ENCODE results near the gene ANKEF1.
"Not testable (repeated sequence)": the region's sequence is repeated elsewhere in the genome, so short reads cannot be mapped to it uniquely, and the experiment has no call there.

The ANKEF1 gene

GRCh38 chr20:10033905-10034650, 709 bp upstream of the ANKEF1 start:
- no peak for DNase-seq

- DNase-seq = not testable (repeated sequence)
These were observed 1.5 kb downstream of the ANKEF1 start for GRCh38 chr20:10036321-10036720.

- DNase-seq = no peak
These were observed 5.5 kb downstream of the ANKEF1 start for GRCh38 chr20:10040070-10040975.

- no peak for DNase-seq
These were observed 7.3 kb downstream of the ANKEF1 start for GRCh38 chr20:10042086-10042485.

GRCh38 chr20:10047427-10047826, 12.6 kb downstream of the ANKEF1 start:
- no peak for DNase-seq

- DNase-seq = no peak
These were observed 16.4 kb downstream of the ANKEF1 start for GRCh38 chr20:10051185-10051584.

- DNase-seq = no peak
These were observed 24.2 kb downstream of the ANKEF1 start for GRCh38 chr20:10059006-10059405.

GRCh38 chr20:10060226-10060625, 25.4 kb downstream of the ANKEF1 start:
- no peak for DNase-seq

- DNase-seq = no peak
These were observed 26.9 kb downstream of the ANKEF1 start for GRCh38 chr20:10061641-10062040.

GRCh38 chr20:10063482-10063881, 28.7 kb downstream of the ANKEF1 start:
- no peak for DNase-seq

- no peak for DNase-seq
These were observed 29.8 kb downstream of the ANKEF1 start for GRCh38 chr20:10064611-10065010.

- DNase-seq = no peak
These were observed 30.5 kb downstream of the ANKEF1 start for GRCh38 chr20:10065154-10065833.

GRCh38 chr20:10067321-10067720, 32.5 kb downstream of the ANKEF1 start:
- DNase-seq = no peak

GRCh38 chr20:10074513-10074912, 39.7 kb downstream of the ANKEF1 start:
- no peak for DNase-seq

- no peak for DNase-seq
These were observed 40.8 kb downstream of the ANKEF1 start for GRCh38 chr20:10075606-10076005.

GRCh38 chr20:10076126-10077080, 41.6 kb downstream of the ANKEF1 start:
- DNase-seq = no peak

- DNase-seq = no peak
These were observed 42.3 kb downstream of the ANKEF1 start for GRCh38 chr20:10077081-10077471.

- no peak for DNase-seq
These were observed 43.1 kb downstream of the ANKEF1 start for GRCh38 chr20:10077886-10078285.

GRCh38 chr20:10078403-10078802, 43.6 kb downstream of the ANKEF1 start:
- DNase-seq = no peak

- DNase-seq = no peak
These were observed 45.2 kb downstream of the ANKEF1 start for GRCh38 chr20:10079964-10080363.

- DNase-seq = no peak
These were observed 45.8 kb downstream of the ANKEF1 start for GRCh38 chr20:10080574-10080973.

GRCh38 chr20:10089871-10090587, 55.2 kb downstream of the ANKEF1 start:
- DNase-seq = no peak

Data from activated gamma-delta T cell treated with Interleukin-2 at 50 U/mL for 16 hours (primary cell).